Liver (tissue), 9 donors: ENCODE data around the gene LVRN. TPM values are rescaled to one million over a fixed set of nuclear protein-coding genes. Genes with fewer than 3 reads are reported as not detected.

Experiments
- DNase-seq: peaks from one replicate; pipeline ENCODE4 v3.0.0-alpha.2; 2017; ENCODE audit warnings: low spot score
- H3K27ac ChIP-seq, 2 donors: one replicate each; pipeline ENCODE4 v1.7.0; 2013; ENCODE audit warnings: inconsistent platforms in 2 of 2, low read length in 2 of 2, control low read depth in 1 of 2, low read depth in 1 of 2, mild to moderate bottlenecking in 1 of 2
- H3K27me3 ChIP-seq, 4 donors: one replicate each; pipeline versions ENCODE4 v1.6.1 to v1.7.0; 2013; ENCODE audit warnings: low read length in 3 of 4, inconsistent platforms in 1 of 4, mild to moderate bottlenecking in 1 of 4, moderate library complexity in 1 of 4; ENCODE audit not compliant: control insufficient read depth in 4 of 4, insufficient read depth in 4 of 4
- H3K36me3 ChIP-seq, 4 donors: one replicate each; pipeline versions ENCODE4 v1.6.1 to v1.7.0; 2013; ENCODE audit warnings: low read length in 3 of 4, mild to moderate bottlenecking in 3 of 4, low read depth in 1 of 4, moderate library complexity in 1 of 4; ENCODE audit not compliant: control insufficient read depth in 4 of 4, insufficient read depth in 3 of 4
- H3K4me1 ChIP-seq, 4 donors: one replicate each; pipeline versions ENCODE4 v1.6.1 to v1.7.0; 2013; ENCODE audit warnings: low read length in 3 of 4, mild to moderate bottlenecking in 3 of 4, moderate library complexity in 1 of 4; ENCODE audit not compliant: control insufficient read depth in 4 of 4, insufficient read depth in 4 of 4
- H3K4me3 ChIP-seq, 3 donors: one replicate each; pipeline versions ENCODE4 v1.6.1 to v1.7.0; 2013; ENCODE audit warnings: low read length in 3 of 3, control low read depth in 1 of 3, low read depth in 1 of 3, mild to moderate bottlenecking in 1 of 3
- H3K9ac ChIP-seq, 2 donors: one replicate each; pipeline ENCODE4 v1.7.0; 2013; ENCODE audit warnings: low read length in 2 of 2, mild to moderate bottlenecking in 2 of 2, moderate library complexity in 2 of 2, control low read depth in 1 of 2, low read depth in 1 of 2
- H3K9me3 ChIP-seq, 4 donors: one replicate each; pipeline versions ENCODE4 v1.6.1 to v1.7.0; 2013; ENCODE audit warnings: low read length in 3 of 4; ENCODE audit not compliant: control insufficient read depth in 4 of 4
- EGR1 ChIP-seq, 2 donors: IDR thresholded peaks; 2 replicates each; pipeline ENCODE4 v1.6.1; 2016 to 2018; ENCODE audit warnings: antibody characterized with exemption in 2 of 2, low read depth in 2 of 2
- FOXA1 ChIP-seq: IDR thresholded peaks from 2 replicates; pipeline ENCODE4 v1.6.1; 2016; ENCODE audit warnings: antibody characterized with exemption
- FOXA2 ChIP-seq: IDR thresholded peaks from 2 replicates; pipeline ENCODE4 v1.6.1; 2016; ENCODE audit warnings: antibody characterized with exemption
- GABPA ChIP-seq, 2 donors: IDR thresholded peaks in 1 of 2; conservative IDR thresholded peaks in 1 of 2; 2 replicates each; pipeline ENCODE4 v1.6.1; 2016; ENCODE audit warnings: antibody characterized with exemption in 2 of 2, mild to moderate bottlenecking in 1 of 2, moderate library complexity in 1 of 2
- HNF4A ChIP-seq, 2 donors: conservative IDR thresholded peaks; 2 replicates each; pipeline ENCODE4 v1.6.1; 2016; ENCODE audit warnings: antibody characterized with exemption in 2 of 2, mild to moderate bottlenecking in 2 of 2
- HNF4G ChIP-seq: IDR thresholded peaks from 2 replicates; pipeline ENCODE4 v1.6.1; 2016; ENCODE audit warnings: antibody characterized with exemption
- JUND ChIP-seq, 2 donors: IDR thresholded peaks; 2 replicates each; pipeline ENCODE4 v1.6.1; 2016; ENCODE audit warnings: antibody characterized with exemption in 2 of 2
- NR2F2 ChIP-seq: IDR thresholded peaks from 2 replicates; pipeline ENCODE4 v1.6.1; 2016; ENCODE audit warnings: antibody characterized with exemption
- RAD21 ChIP-seq, 2 donors: IDR thresholded peaks; 2 replicates each; pipeline ENCODE4 v1.6.1; 2016; ENCODE audit warnings: antibody characterized with exemption in 2 of 2, mild to moderate bottlenecking in 2 of 2
- RXRA ChIP-seq, 2 donors: IDR thresholded peaks; 2 replicates each; pipeline ENCODE4 v1.6.1; 2017 to 2018; ENCODE audit warnings: antibody characterized with exemption in 2 of 2, mild to moderate bottlenecking in 1 of 2
- SP1 ChIP-seq: IDR thresholded peaks from 2 replicates; pipeline ENCODE4 v1.6.1; 2018; ENCODE audit warnings: antibody characterized with exemption, mild to moderate bottlenecking
- TAF1 ChIP-seq: conservative IDR thresholded peaks from 2 replicates; pipeline ENCODE4 v1.6.1; 2016; ENCODE audit warnings: antibody characterized with exemption, mild to moderate bottlenecking
- WGBS: extraction: QIAGEN DNeasy Blood & Tissue Kit; methylation state at CpG from one replicate; pipeline ENCODE4 v1.1.7; 2013; 5-methylcytosine and 5-hydroxymethylcytosine counted together
- polyA plus RNA-seq, 2 donors: library from polyadenylated mRNA; stranded (reverse) in 1 of 2; unstranded in 1 of 2; fragments of 200-250 nt in 1 of 2; fragments of >200 nt in 1 of 2; fragmentation: Nextera tagmentation in 1 of 2; extraction: Ambion mirVana in 1 of 2; gene quantifications; one replicate each; pipeline versions ENCODE4 v1.2.1 to v1.2.3, GENCODE V29; 2013 to 2015
- total RNA-seq, 2 donors: library from RNA; depleted of rRNA; stranded (reverse); fragments of >200 nt; gene quantifications; one replicate each; pipeline ENCODE4 v1.2.3, GENCODE V29; 2014
- TF ChIP-seq, protein P1 (sequence below): IDR thresholded peaks from 2 replicates; pipeline ENCODE4 v1.6.1; 2016; ENCODE audit warnings: antibody characterized with exemption
- TF ChIP-seq, protein P2 (sequence below): fragments of 150-350 bp; IDR thresholded peaks from 2 replicates; pipeline ENCODE4 v1.5.1; 2017; ENCODE audit warnings: improper control_type of control experiment, low read depth, low read length; ENCODE audit not compliant: missing input control
- TF ChIP-seq, protein P3 (sequence below): IDR thresholded peaks from 2 replicates; pipeline ENCODE4 v1.6.1; 2016; ENCODE audit warnings: antibody characterized with exemption, mild to moderate bottlenecking
- TF ChIP-seq, protein P4 (sequence below): IDR thresholded peaks from 2 replicates; pipeline ENCODE4 v1.6.1; 2016; ENCODE audit warnings: antibody characterized with exemption
- donor health status: healthy.
- donor health status: healthy.
- donor health status: healthy.
- donor health status: healthy.
- donor health status: healthy.

Gene LVRN
- total and polyA plus RNA-seq, 4 donors: 0.05 to 0.17 (median 0.11) TPM; not detected in 1

DNA sequence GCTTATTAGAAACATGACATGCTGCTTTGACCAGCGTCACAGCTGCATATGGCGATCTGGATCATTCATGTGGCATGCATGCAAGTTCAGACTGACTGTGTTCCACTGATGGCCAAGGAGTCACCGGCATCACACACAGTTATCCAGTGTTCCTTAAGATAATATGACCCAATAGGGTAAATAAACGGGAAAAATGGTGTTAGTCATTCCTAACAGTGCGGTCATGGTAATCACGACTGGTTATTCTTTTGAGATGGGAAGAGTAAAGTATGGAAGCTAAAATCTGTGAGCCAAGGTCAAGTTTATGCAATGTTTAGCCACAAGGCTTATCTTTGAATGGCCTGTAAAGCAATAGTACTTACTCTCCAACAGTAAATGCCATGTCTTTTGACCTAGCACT, 29.3 kb upstream of the LVRN start:
- Histone ChIP-seq H3K9me3 (no peaks in the 10 kb centered on the region), H3K4me1 (no peaks in the 10 kb centered on the region), H3K9ac (no peak overlapping the region), H3K36me3 (no peaks in the 10 kb centered on the region), H3K27me3 (no peaks in the 10 kb centered on the region), H3K4me3 (no peak overlapping the region), H3K27ac (no peak overlapping the region)
- 91% methylated on average over 6 of the region's 6 CpGs for WGBS
- TF ChIP-seq HNF4A (conservative IDR thresholded peaks at IDR 0.05) (no peak), SP1 (no peak), RAD21 (IDR thresholded peaks at IDR 0.05) (no peak), JUND (IDR thresholded peaks at IDR 0.05) (no peak), HNF4G (no peak), EGR1 (IDR thresholded peaks at IDR 0.05; ENCODE audit: low read depth in 2 of 2) (no peak), FOXA2 (no peak), GABPA (IDR thresholded peaks at IDR 0.05 in 1 of 2, conservative IDR thresholded peaks at IDR 0.05 in 1 of 2) (no peak), NR2F2 (no peak), TAF1 (no peak)
- TF ChIP-seq, protein P1, sequence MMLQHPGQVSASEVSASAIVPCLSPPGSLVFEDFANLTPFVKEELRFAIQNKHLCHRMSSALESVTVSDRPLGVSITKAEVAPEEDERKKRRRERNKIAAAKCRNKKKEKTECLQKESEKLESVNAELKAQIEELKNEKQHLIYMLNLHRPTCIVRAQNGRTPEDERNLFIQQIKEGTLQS: no peak
- TF ChIP-seq, protein P2, sequence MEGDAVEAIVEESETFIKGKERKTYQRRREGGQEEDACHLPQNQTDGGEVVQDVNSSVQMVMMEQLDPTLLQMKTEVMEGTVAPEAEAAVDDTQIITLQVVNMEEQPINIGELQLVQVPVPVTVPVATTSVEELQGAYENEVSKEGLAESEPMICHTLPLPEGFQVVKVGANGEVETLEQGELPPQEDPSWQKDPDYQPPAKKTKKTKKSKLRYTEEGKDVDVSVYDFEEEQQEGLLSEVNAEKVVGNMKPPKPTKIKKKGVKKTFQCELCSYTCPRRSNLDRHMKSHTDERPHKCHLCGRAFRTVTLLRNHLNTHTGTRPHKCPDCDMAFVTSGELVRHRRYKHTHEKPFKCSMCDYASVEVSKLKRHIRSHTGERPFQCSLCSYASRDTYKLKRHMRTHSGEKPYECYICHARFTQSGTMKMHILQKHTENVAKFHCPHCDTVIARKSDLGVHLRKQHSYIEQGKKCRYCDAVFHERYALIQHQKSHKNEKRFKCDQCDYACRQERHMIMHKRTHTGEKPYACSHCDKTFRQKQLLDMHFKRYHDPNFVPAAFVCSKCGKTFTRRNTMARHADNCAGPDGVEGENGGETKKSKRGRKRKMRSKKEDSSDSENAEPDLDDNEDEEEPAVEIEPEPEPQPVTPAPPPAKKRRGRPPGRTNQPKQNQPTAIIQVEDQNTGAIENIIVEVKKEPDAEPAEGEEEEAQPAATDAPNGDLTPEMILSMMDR: no peak
- TF ChIP-seq, protein P3, sequence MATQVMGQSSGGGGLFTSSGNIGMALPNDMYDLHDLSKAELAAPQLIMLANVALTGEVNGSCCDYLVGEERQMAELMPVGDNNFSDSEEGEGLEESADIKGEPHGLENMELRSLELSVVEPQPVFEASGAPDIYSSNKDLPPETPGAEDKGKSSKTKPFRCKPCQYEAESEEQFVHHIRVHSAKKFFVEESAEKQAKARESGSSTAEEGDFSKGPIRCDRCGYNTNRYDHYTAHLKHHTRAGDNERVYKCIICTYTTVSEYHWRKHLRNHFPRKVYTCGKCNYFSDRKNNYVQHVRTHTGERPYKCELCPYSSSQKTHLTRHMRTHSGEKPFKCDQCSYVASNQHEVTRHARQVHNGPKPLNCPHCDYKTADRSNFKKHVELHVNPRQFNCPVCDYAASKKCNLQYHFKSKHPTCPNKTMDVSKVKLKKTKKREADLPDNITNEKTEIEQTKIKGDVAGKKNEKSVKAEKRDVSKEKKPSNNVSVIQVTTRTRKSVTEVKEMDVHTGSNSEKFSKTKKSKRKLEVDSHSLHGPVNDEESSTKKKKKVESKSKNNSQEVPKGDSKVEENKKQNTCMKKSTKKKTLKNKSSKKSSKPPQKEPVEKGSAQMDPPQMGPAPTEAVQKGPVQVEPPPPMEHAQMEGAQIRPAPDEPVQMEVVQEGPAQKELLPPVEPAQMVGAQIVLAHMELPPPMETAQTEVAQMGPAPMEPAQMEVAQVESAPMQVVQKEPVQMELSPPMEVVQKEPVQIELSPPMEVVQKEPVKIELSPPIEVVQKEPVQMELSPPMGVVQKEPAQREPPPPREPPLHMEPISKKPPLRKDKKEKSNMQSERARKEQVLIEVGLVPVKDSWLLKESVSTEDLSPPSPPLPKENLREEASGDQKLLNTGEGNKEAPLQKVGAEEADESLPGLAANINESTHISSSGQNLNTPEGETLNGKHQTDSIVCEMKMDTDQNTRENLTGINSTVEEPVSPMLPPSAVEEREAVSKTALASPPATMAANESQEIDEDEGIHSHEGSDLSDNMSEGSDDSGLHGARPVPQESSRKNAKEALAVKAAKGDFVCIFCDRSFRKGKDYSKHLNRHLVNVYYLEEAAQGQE: no peak
- TF ChIP-seq, protein P4, sequence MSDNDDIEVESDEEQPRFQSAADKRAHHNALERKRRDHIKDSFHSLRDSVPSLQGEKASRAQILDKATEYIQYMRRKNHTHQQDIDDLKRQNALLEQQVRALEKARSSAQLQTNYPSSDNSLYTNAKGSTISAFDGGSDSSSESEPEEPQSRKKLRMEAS: no peak
- DNase-seq: no peak

DNA sequence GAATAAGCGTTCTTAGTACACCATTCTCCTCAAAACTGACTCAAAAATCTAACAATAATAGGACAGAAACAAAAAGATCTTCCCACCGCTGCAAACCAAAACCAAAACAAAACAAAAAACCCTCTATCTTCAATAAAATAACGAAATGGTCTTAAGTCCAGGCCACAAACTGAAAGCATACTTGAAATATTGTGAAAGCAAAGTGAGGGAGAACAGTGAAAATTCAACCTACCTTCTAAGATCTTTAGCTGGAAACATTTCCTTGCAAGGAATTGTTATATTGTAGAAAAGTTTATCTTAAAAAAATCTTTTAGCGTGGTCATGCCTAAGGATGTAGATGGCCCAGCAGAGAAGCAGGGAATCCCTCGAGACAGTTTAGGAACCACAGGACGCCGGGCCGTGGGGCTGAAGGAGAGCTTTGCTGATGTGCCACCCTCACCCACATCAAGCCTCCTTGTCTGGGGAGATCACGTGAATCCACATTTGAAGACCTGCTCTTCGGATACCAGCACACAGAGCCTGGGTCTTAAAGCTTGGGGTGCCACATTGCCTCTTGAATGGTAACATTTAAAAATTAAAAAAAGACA, 27.8 kb upstream of the LVRN start:
- Histone ChIP-seq H3K27ac (no peak overlapping the region), H3K4me1 (no peaks in the 10 kb centered on the region), H3K36me3 (no peaks in the 10 kb centered on the region), H3K4me3 (no peak overlapping the region), H3K9me3 (no peaks in the 10 kb centered on the region), H3K27me3 (no peaks in the 10 kb centered on the region), H3K9ac (no peak overlapping the region)
- 91% methylated on average over 10 of the region's 10 CpGs for WGBS
- DNase-seq: no peak
- TF ChIP-seq EGR1 (IDR thresholded peaks at IDR 0.05; ENCODE audit: low read depth in 2 of 2): no peak
- TF ChIP-seq, protein P1: no peak
- no peak for TF ChIP-seq FOXA2
- TF ChIP-seq SP1: no peak
- TF ChIP-seq, protein P3: no peak
- no peak for TF ChIP-seq FOXA1
- no peak for TF ChIP-seq GABPA (IDR thresholded peaks at IDR 0.05 in 1 of 2, conservative IDR thresholded peaks at IDR 0.05 in 1 of 2)
- TF ChIP-seq, protein P2: no peak
- TF ChIP-seq RAD21 (IDR thresholded peaks at IDR 0.05): no peak
- TF ChIP-seq, protein P4: no peak
- no peak for TF ChIP-seq RXRA (IDR thresholded peaks at IDR 0.05)
- TF ChIP-seq TAF1: no peak
- TF ChIP-seq HNF4G: no peak
- no peak for TF ChIP-seq JUND (IDR thresholded peaks at IDR 0.05)
